ENCODE measurements around the gene KMT2D. TPM values are rescaled to one million over a fixed set of nuclear protein-coding genes. Genes with fewer than 3 reads are reported as not detected.

Gene KMT2D
- total and polyA plus RNA-seq, 2 experiments from 2014 or later, result 17.6 to 120 TPM

Other genes with a start within 250 kb of the KMT2D start
- 3.4 and 4.1 TPM in 2 replicates for gene CACNB3, start 242.3 kb downstream of the KMT2D start, total RNA-seq (2014; rRNA removed; shearing (Covaris generic))
- gene CACNB3, start 242.3 kb downstream of the KMT2D start, polyA plus RNA-seq (2016; fragmentation: Nextera tagmentation; extraction: Ambion mirVana), result 6.2 and 6.3 TPM in 2 replicates
- gene DDX23, start 208.6 kb downstream of the KMT2D start, total RNA-seq (2014; rRNA removed; shearing (Covaris generic)), result 78.5 and 93.0 TPM in 2 replicates
- gene DDX23, start 208.6 kb downstream of the KMT2D start, polyA plus RNA-seq (2016; fragmentation: Nextera tagmentation; extraction: Ambion mirVana), result 31.7 and 31.8 TPM in 2 replicates
- gene RND1, start 194.9 kb downstream of the KMT2D start, total RNA-seq (2014; rRNA removed; shearing (Covaris generic)), result 7.4 and 10.4 TPM in 2 replicates
- 7.4 and 9.3 TPM in 2 replicates for gene RND1, start 194.9 kb downstream of the KMT2D start, polyA plus RNA-seq (2016; fragmentation: Nextera tagmentation; extraction: Ambion mirVana)
- 29.5 and 45.0 TPM in 2 replicates for gene FKBP11, start 135.3 kb downstream of the KMT2D start, total RNA-seq (2014; rRNA removed; shearing (Covaris generic))
- gene FKBP11, start 135.3 kb downstream of the KMT2D start, polyA plus RNA-seq (2016; fragmentation: Nextera tagmentation; extraction: Ambion mirVana), result 94.9 and 97.2 TPM in 2 replicates
- gene ARF3, start 103.3 kb downstream of the KMT2D start, total RNA-seq (2014; rRNA removed; shearing (Covaris generic)), result 125 and 130 TPM in 2 replicates
- 53.9 and 57.0 TPM in 2 replicates for gene ARF3, start 103.3 kb downstream of the KMT2D start, polyA plus RNA-seq (2016; fragmentation: Nextera tagmentation; extraction: Ambion mirVana)
- 0.50 TPM in 1 of 2 replicates, not detected in the other for gene WNT10B, start 89.1 kb downstream of the KMT2D start, total RNA-seq (2014; rRNA removed; shearing (Covaris generic))
- not detected in 2 replicates for gene WNT10B, start 89.1 kb downstream of the KMT2D start, polyA plus RNA-seq (2016; fragmentation: Nextera tagmentation; extraction: Ambion mirVana)
- gene WNT1, start 82.5 kb downstream of the KMT2D start, total RNA-seq (2014; rRNA removed; shearing (Covaris generic)), result not detected in 2 replicates
- gene WNT1, start 82.5 kb downstream of the KMT2D start, polyA plus RNA-seq (2016; fragmentation: Nextera tagmentation; extraction: Ambion mirVana), result not detected in 2 replicates
- 0.04 and 0.10 TPM in 2 replicates for gene DDN, start 61.4 kb downstream of the KMT2D start, total RNA-seq (2014; rRNA removed; shearing (Covaris generic))
- gene DDN, start 61.4 kb downstream of the KMT2D start, polyA plus RNA-seq (2016; fragmentation: Nextera tagmentation; extraction: Ambion mirVana), result 0.12 TPM in 1 of 2 replicates, not detected in the other
- gene PRKAG1, start 42.0 kb downstream of the KMT2D start, total RNA-seq (2014; rRNA removed; shearing (Covaris generic)), result 27.2 and 35.4 TPM in 2 replicates
- 19.1 and 19.9 TPM in 2 replicates for gene PRKAG1, start 42.0 kb downstream of the KMT2D start, polyA plus RNA-seq (2016; fragmentation: Nextera tagmentation; extraction: Ambion mirVana)
- 6.7 and 11.8 TPM in 2 replicates for gene RHEBL1, start 9.2 kb upstream of the KMT2D start, total RNA-seq (2014; rRNA removed; shearing (Covaris generic))
- 9.4 and 10.7 TPM in 2 replicates for gene RHEBL1, start 9.2 kb upstream of the KMT2D start, polyA plus RNA-seq (2016; fragmentation: Nextera tagmentation; extraction: Ambion mirVana)
- gene DHH, start 34.0 kb upstream of the KMT2D start, total RNA-seq (2014; rRNA removed; shearing (Covaris generic)), result not detected in 2 replicates
- 0.09 TPM in 1 of 2 replicates, not detected in the other for gene DHH, start 34.0 kb upstream of the KMT2D start, polyA plus RNA-seq (2016; fragmentation: Nextera tagmentation; extraction: Ambion mirVana)
- gene LMBR1L, start 50.1 kb upstream of the KMT2D start, total RNA-seq (2014; rRNA removed; shearing (Covaris generic)), result 33.9 and 57.0 TPM in 2 replicates
- 19.8 and 24.3 TPM in 2 replicates for gene LMBR1L, start 50.1 kb upstream of the KMT2D start, polyA plus RNA-seq (2016; fragmentation: Nextera tagmentation; extraction: Ambion mirVana)
- gene TUBA1B, start 70.6 kb upstream of the KMT2D start, total RNA-seq (2014; rRNA removed; shearing (Covaris generic)), result 2,341 and 2,718 TPM in 2 replicates
- gene TUBA1B, start 70.6 kb upstream of the KMT2D start, polyA plus RNA-seq (2016; fragmentation: Nextera tagmentation; extraction: Ambion mirVana), result 1,008 and 1,116 TPM in 2 replicates
- 386 and 424 TPM in 2 replicates for gene TUBA1A, start 128.3 kb upstream of the KMT2D start, total RNA-seq (2014; rRNA removed; shearing (Covaris generic))
- gene TUBA1A, start 128.3 kb upstream of the KMT2D start, polyA plus RNA-seq (2016; fragmentation: Nextera tagmentation; extraction: Ambion mirVana), result 189 TPM in 2 replicates
- 608 and 728 TPM in 2 replicates for gene TUBA1C, start 204.3 kb upstream of the KMT2D start, total RNA-seq (2014; rRNA removed; shearing (Covaris generic))
- gene TUBA1C, start 204.3 kb upstream of the KMT2D start, polyA plus RNA-seq (2016; fragmentation: Nextera tagmentation; extraction: Ambion mirVana), result 187 and 191 TPM in 2 replicates
- 0.24 and 0.62 TPM in 2 replicates for gene PRPH, start 234.4 kb upstream of the KMT2D start, total RNA-seq (2014; rRNA removed; shearing (Covaris generic))
- gene PRPH, start 234.4 kb upstream of the KMT2D start, polyA plus RNA-seq (2016; fragmentation: Nextera tagmentation; extraction: Ambion mirVana), result 0.36 and 0.43 TPM in 2 replicates

Measured in GM23338 (cell line).